Fibroblast of skin of scalp (primary cell): ENCODE measurements around the gene TNIK.

Experiments used
- DNase-seq: peaks from one replicate; pipeline ENCODE4 v3.0.0-alpha.2; 2013

The TNIK gene

DNA sequence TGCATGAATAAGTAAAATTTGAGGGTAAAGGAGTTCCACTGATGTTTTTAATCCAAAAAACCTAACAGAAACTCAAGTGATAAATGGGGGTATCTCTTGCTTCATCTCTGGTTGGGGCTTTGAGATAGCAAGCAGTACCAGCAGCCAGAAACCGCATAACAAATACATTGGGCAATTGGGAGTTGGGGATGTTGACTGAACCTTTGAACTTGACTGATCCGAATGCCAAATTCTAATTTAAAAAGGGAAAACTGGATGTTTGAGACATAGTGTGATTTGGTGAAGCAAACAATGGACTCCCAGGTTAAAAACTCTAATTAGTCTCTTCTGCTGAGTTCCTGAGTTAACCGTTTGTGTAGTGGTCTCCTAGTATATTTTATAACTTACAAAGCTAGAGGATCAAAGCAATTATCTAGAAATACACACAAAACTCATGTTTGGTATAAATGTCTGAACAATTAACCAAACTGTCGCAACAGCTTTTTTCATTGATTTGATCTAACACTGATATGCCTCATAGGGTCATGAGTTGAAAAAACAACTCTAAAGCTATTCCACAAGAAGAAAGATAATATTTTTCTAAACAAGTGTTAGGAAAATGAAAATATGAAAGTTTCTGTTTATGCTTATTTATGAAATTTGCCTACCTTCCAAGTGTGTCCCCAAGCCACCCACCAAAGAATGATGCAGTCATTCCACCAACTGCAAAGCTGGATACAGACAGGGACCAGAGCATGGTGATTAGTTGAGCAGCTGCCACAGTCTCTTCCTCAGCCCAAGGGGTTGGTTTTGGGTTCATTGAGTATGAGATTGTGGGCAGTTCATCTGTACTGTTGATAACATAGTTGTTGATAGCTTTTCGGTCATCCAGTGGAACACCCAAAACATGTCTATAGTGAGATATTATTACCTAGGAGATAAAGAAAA is 446.1 kb downstream of the TNIK start:
- DNase-seq: no peak

DNA sequence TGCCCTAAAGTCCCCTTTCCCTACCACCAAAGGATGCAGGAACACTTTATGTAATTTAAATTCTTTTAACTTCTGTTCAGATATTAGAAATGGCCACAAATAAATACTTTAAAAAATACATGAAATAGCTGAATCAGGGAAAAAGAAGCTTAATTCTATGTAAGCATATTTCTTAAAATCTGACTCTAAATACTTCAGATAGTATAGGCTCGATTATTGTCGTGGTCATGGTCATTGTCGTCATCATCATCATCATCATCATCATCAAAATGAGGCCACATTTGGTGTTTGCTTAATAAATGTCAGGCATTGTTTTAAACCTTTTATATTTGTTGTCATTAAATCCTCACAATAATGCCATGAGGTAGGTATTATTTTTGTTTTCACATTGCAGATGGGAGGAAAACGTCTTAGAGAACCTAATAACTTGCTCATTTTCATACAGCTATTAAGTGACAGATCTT is 448.3 kb downstream of the TNIK start:
- DNase-seq: no peak
